NCI-H748 treated with DMSO at 0.1 percent for 48 hours (cell line): ENCODE results near the gene AGBL1.
"Not testable (repeated sequence)": the region's sequence is repeated elsewhere in the genome, so short reads cannot be mapped to it uniquely, and the experiment has no call there.

Experiments used
- DNase-seq: peaks from one replicate; lab custom pipeline; 2025; lab: John Stamatoyannopoulos, UW

Gene AGBL1

GRCh38 chr15:86082619-86083380 lies 3.1 kb downstream of the AGBL1 start:
- no peak for DNase-seq

- DNase-seq, result no peak
Measured at GRCh38 chr15:86087808-86088207, 8.1 kb downstream of the AGBL1 start.

DNA sequence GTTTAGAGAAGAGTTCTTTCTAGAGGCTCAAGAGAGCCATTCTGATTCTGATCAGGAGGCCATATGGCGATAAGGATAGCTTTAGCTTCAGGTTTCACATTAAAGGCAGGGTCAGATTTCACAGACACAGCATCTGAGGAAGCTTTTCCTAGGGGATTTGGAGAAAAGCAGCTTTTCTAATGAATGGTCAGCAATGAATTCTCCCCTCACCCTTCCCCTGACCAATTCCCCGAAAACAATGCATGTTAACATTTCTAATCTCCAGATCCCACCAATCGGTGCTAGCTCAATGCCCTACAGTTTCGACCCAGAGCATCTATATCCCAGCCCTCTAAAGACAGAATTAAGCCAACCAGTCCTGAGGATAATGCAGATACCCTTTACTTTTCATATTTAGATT lies 9.8 kb downstream of the AGBL1 start:
- DNase-seq, result no peak

GRCh38 chr15:86101818-86102217 lies 22.1 kb downstream of the AGBL1 start:
- DNase-seq, result no peak

DNA sequence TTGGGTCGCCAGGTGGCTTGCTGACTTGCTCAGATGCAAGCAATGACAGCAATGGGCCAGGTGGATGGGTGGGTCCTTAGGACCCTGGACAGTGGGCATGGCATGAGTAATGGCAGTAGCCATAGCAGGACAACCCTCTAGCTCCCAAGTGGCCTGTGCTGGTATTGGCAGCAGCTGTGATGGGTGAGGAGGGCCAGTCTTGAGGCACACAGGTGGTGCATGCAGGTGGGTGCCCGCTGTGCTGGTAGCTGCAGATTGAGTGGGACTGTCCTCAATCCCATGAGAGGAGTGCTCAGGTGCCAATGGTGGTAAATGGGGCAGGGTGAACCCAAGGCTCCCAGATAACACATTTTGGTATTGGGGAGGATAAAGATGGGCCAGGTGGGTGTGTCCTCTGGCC lies 24.2 kb downstream of the AGBL1 start:
- no peak for DNase-seq

- no peak for DNase-seq
Measured at GRCh38 chr15:86106306-86106705, 26.6 kb downstream of the AGBL1 start.

DNA sequence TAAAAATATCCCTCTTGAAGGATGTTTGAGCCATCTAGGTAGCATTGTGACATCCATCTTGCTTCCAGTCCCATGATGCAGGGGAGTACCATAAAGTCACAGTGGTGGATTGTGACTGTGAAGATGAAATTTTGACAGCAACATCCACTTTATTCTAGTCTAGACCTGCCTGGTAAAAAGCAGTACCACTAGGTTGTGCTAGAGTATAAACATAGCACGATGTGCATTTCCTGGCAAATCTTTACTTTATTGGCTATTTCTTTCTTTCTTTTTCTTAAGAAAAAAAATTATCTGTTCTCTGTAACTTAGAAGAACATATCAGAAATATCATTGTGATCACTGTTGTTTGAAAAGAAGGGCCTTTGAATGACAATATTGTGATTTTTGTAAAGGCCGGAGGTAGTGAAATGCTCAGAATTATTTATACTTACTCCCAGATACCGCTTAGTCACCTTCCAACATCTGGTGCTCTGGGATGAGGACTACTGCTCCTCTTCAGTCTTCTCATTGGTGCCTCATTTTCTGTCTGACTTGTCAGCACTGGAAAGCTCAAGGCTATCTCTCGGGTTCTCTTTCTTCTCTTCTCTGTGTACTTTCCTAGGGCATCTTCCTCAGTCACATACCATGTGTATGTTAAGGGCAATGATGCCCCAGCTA lies 35.6 kb downstream of the AGBL1 start:
- no peak for DNase-seq

DNA sequence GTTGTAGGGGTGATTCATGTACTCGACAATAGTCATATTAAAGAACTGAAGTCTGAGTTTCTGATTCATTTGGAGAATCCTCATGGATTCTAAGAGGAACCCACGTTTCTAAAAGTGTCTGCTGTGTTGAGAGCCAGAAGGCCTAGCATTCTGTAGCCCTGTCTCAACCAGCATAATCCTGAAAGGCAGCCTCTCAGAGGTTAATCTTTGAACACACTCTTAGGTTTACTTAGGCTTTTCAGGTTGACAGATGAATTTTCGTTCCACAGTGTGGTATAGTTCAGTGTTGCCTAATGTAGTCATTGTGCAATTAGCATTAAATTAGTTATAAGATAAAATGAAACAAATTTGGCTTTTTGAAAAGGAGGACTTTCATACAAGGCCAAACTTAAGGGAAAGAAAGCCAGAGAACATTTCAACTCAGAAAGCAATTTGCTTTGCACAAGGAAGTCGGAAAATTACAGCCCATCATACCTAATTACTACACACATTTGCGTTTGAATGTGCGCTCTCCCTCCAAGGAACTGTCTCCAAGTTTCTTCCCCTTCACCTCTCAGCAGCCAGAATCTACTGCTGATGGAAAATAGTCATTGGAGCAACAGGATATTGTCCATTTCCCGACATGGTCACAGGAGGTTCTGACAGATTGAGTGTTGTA lies 42.0 kb downstream of the AGBL1 start:
- DNase-seq, result no peak

- not testable (repeated sequence) for DNase-seq
Measured at GRCh38 chr15:86122691-86123391, 43.2 kb downstream of the AGBL1 start.

- no peak for DNase-seq
Measured at GRCh38 chr15:86125775-86126174, 46.1 kb downstream of the AGBL1 start.

GRCh38 chr15:86127547-86127946 lies 47.9 kb downstream of the AGBL1 start:
- DNase-seq, result no peak

DNA sequence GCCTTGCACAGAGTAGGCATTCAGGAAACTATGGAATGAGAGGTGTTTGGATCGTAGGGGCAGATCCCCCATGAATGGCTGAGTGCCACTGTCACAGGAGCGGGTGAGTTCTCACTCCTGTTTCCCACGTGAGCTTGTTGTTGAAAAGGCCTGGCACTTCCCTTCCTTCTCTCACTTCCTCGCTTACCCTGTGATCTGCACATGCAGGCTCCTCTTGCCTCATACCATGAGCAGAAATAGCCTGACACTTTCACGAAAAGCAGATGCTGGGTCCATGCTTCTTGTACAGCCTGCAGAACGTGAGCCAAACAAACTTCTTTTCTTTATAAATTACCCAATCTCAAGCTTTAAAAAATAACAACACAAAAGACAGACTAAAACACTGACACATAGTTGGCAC lies 55.4 kb downstream of the AGBL1 start:
- no peak for DNase-seq

DNA sequence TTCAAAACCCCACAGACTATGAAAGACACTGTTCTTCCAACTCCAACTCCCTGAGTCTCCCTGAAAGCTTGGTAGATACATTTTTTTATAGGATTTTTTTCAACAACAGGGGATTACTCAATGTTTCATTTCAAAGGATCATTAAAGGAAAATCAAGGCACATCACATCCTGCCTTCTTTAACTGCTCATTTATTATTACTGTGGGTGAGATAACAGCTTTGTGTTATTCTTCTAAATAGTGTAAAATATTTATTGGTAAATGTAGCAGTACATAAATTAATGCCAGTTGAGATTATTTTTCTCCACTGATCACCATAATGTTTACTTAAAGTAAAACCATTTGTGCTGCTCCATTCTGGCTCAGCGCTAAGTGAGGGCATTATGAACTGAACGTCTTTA lies 57.2 kb downstream of the AGBL1 start:
- DNase-seq, result no peak

GRCh38 chr15:86138798-86139197 lies 59.1 kb downstream of the AGBL1 start:
- no peak for DNase-seq

- no peak for DNase-seq
Measured at GRCh38 chr15:86139828-86140227, 60.2 kb downstream of the AGBL1 start.

- no peak for DNase-seq
Measured at GRCh38 chr15:86154705-86155104, 75.0 kb downstream of the AGBL1 start.

DNA sequence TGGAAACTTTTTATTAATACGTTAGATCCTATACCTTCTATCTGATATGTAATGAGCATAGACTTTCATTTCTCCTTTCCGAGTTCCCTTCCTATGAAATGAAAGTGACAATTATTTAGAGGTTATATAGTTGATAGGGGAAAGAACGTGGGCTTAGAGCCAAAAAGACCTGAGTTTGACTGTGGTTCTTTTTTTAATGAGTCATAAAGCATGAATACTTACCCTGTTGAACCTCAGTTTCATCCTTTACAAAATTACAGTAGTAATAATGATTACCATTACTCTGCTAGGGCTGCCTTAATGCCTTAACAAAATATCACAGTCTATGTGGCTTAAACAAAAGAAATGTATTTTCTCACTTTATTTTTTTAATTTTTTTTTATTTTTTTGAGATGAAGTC lies 75.9 kb downstream of the AGBL1 start:
- no peak for DNase-seq

- DNase-seq, result no peak
Measured at GRCh38 chr15:86157606-86158293, 78.1 kb downstream of the AGBL1 start.

DNA sequence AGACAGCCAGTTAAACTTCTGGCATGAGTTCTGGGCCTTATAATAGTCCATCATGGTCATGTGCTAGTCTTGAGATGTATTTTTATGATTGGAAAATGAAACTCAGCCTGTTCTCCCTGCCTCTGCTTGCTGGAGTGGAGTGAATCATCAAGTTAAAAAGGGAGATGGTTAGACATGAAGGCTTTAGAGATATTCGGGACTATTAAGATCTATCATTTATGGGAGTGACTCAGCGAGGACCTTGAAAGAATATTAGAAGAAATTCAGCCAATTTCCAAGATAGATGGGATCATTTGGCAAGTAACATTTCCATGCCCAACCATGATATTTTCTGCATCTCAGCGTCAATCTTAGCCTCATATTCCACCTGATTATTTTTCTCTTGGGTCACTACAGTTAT lies 79.8 kb downstream of the AGBL1 start:
- no peak for DNase-seq

- no peak for DNase-seq
Measured at GRCh38 chr15:86161250-86161649, 81.6 kb downstream of the AGBL1 start.

DNA sequence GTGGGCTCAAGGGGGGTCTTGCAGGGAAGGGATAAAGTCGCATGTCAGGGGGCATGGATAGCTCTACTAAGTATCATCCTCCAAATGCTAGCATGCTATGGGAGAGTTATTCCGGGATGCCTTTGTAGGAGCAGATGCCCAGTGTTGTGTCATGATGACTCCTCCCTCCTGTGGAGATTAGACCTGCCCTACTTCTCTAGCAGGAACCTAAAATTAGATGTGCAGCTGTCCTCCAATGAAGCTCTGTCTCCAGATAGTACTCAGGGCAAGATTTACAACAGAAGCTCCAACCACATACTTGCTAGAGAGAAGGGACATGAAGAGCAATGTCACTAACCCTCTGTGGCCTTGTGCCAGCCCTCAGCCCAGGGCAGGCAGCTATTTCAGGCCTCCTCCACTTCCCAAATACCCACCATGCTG lies 82.5 kb downstream of the AGBL1 start:
- no peak for DNase-seq

- no peak for DNase-seq
Measured at GRCh38 chr15:86162641-86163040, 83.0 kb downstream of the AGBL1 start.
